Fibroblast of mammary gland (primary cell): Measurements from ENCODE around the gene IGIP.

Experiments used
- DNase-seq: peaks from one replicate; pipeline ENCODE4 v3.0.0-alpha.2; 2010; ENCODE audit warnings: low read depth
- H3K4me3 ChIP-seq: 2 replicates; pipeline ENCODE4 v1.5.1; 2011; ENCODE audit warnings: low read depth, mild to moderate bottlenecking, low read length, moderate library complexity; ENCODE audit not compliant: control insufficient read depth
- TF ChIP-seq, protein P1 (sequence below): conservative IDR thresholded peaks from 2 replicates; pipeline ENCODE4 v1.5.1; 2011; ENCODE audit warnings: low read depth, low read length, inconsistent platforms; ENCODE audit not compliant: control insufficient read depth, insufficient read depth

Gene IGIP

DNA sequence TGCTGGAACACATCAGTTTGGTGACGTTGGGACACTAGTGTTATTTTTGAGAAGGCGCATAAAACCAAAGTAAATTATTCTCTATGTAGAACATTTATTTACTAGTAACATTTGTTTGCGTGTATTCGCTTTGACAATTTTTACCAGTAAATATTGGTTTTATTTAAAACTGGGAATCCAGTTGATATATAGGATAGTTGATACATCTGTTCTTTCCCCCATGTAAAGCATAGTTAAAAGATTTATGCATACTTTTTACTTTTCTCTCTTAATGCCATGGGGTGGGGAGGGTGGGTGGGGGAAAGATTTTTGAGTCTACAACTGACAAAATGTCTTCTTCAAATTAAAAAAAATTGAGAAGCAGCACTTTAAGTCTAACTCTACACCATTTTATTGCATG is at the start of gene IGIP:
IGIP (plus strand) TSS at position 301 of the 400 bp plus-strand sequence. CDS start 2,540 bp downstream, outside the sequence.
- no peak within 1 kb of the TSS for H3K4me3 ChIP-seq
- DNase-seq = no peak
- TF ChIP-seq, protein P1, sequence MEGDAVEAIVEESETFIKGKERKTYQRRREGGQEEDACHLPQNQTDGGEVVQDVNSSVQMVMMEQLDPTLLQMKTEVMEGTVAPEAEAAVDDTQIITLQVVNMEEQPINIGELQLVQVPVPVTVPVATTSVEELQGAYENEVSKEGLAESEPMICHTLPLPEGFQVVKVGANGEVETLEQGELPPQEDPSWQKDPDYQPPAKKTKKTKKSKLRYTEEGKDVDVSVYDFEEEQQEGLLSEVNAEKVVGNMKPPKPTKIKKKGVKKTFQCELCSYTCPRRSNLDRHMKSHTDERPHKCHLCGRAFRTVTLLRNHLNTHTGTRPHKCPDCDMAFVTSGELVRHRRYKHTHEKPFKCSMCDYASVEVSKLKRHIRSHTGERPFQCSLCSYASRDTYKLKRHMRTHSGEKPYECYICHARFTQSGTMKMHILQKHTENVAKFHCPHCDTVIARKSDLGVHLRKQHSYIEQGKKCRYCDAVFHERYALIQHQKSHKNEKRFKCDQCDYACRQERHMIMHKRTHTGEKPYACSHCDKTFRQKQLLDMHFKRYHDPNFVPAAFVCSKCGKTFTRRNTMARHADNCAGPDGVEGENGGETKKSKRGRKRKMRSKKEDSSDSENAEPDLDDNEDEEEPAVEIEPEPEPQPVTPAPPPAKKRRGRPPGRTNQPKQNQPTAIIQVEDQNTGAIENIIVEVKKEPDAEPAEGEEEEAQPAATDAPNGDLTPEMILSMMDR = no peak

DNA sequence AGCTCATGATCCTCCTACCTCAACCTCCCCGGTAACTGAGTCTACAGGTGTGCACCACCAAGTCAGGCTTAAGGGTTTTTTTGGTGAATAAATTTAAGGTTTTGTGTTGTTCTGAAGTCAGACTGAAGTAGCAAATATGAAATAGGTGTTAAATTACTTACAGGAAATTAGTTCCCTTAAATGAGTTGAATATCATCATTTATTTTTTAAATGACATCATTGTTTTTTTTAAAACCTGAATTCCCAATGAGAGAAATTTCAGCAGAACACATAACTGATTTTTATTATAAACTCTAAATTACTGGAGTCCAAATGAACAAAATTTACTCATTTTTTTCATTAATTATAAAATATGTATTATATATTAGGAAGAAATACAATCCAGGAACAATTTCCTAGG is 49.6 kb upstream of the IGIP start:
- H3K4me3 ChIP-seq = no peak overlapping the region
- TF ChIP-seq, protein P1 = no peak
- DNase-seq = no peak

- no peak overlapping the region for H3K4me3 ChIP-seq
- no peak for DNase-seq
- TF ChIP-seq, protein P1 = no peak
Observed at GRCh38 chr5:140076788-140077187, 48.9 kb upstream of the IGIP start.

DNA sequence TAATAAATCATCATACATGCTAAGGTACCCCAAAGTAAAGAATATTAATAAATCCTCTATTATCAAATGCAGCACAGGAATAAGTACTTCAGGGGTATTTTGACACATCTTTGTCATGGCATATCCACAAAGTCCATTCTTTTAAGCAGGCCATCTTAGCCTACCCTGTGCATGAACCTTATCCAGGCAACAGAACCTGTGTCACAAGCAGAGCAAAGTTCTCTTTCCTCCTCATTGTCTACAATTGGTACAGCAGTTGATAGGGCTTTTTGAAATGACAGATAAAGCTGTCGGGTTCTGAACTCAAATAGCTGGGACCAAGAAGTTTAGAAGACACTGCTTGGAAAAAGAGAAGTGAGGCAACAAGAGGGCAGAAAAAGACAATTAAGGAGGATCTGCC is 42.6 kb upstream of the IGIP start:
- DNase-seq = no peak

DNA sequence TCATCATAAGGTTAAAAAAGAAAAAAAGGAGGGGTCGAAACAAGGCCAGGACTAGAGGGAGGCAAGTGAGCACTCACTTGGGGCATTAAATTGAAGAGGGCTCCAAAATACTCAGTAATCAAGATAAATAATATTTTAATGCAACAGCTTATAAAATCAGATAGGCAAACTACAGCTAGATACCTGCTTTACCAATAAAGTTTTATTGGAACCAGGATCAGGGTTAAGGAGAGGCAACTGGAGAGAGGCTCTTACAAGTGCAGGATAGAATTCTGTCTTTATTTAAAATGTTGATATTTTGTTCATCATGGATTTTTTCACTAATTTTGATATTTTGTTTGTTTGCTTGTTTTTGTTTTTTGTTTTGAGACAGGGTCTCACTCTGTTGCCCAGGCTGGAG is 42.1 kb upstream of the IGIP start:
- no peak overlapping the region for H3K4me3 ChIP-seq
- TF ChIP-seq, protein P1 = no peak
- DNase-seq = no peak

More for the DNA sequence above, 42.6 kb upstream of the IGIP start:
- TF ChIP-seq, protein P1 = no peak
- no peak overlapping the region for H3K4me3 ChIP-seq

- no peak for DNase-seq
- TF ChIP-seq, protein P1 = no peak
- H3K4me3 ChIP-seq = no peak overlapping the region
Observed at GRCh38 chr5:140084541-140084940, 41.2 kb upstream of the IGIP start.

GRCh38 chr5:140090251-140090650 is 35.5 kb upstream of the IGIP start:
- TF ChIP-seq, protein P1 = no peak
- no peak for DNase-seq
- no peak overlapping the region for H3K4me3 ChIP-seq
